CD4-positive, alpha-beta T cell treated with Interleukin-1 beta for 1 hour (primary cell): ENCODE results near the gene TOP3B.
A peak's percentile ranks its signal among the peaks of the same experiment; 100 is the strongest.

Experiments
- DNase-seq, 2 donors: peaks; one replicate each; pipeline ENCODE4 v3.0.0-alpha.2; 2020 to 2022

Gene TOP3B

DNA sequence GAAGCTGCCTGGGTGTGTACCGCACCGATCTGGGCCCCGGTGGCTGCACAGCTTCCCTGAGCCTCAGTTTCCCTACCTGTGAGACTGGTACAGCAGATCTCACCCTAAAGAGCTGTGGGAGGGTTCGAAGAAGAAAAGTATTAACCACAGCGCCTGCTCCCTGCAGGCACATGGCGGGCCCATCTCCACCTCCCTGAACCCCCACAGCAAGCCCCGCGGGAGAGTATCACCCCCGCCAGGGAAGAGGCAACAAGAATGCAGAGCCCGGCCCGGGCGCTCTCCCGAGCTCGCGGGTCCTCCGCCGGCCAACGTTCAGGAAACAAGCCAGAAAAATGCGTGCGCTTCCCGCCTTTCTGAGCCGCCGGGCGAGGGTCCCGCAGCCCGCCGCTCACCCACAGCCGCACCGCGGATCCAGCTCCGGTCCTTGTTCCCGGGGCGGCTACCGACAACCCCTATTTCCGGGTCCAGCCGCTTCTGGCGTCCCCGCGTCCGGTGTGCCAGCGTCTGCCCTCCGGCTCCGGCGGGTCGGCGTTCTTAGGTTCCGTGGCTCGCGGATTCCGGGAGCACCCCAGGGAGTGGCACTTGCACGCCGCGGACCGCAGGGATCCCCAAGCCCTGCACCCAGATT, at the start of gene TOP3B:
TSS of gene TOP3B (minus strand) at position 450 of the 628 bp plus-strand sequence. CDS start 7,078 bp downstream, outside the sequence.
- DNase-seq, result peak; percentile 73 to 81

DNA sequence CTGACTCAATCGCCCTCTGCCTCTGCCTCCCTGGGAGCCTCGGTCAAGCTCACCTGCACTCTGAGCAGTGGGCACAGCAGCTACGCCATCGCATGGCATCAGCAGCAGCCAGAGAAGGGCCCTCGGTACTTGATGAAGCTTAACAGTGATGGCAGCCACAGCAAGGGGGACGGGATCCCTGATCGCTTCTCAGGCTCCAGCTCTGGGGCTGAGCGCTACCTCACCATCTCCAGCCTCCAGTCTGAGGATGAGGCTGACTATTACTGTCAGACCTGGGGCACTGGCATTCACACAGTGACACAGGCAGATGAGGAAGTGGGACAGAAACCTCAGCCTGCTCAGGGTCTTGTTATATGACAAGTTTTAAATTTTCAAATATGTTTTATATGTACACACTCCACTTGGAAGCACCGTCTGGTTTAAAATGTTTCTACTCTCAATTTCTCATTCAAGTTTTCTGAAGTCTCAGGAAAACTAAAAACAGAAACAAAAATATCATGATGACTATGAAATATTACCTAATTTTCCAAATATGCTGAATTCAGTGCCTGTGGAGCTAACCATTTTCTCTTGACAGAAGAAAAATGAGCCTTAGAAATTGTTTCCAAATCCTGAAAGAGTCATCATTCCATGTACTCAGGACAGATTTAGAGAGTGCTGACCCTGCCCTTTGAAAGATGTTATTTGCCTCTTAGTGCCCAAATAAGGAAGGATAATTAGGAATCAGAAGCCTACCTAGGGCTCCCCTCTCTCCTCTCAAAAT, 48.8 kb upstream of the TOP3B start:
- peak in 1 of 2 donors; percentile 27 for DNase-seq

- DNase-seq, result peak in 1 of 2 donors; percentile 47
These were observed 48.1 kb upstream of the TOP3B start for GRCh38 chr22:22030493-22031182.

DNA sequence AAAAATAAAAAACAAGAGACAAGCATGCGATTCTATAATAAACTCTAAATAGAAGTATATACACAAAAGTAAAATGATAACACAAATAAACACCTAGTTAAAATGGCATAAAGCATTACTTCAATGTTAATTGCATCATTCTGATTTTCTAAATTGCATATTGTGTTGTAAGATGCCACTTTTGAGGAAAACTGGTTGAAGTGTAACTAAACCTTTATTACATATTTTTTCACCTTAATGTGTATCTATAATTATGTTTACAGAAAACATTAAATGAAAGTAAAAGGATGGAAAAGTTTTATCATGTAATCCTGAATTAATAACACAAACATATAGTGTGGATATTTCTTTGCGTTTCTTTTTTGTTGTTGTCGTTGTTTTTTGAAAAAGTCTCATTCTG, 45.4 kb upstream of the TOP3B start:
- DNase-seq, result no peak

DNA sequence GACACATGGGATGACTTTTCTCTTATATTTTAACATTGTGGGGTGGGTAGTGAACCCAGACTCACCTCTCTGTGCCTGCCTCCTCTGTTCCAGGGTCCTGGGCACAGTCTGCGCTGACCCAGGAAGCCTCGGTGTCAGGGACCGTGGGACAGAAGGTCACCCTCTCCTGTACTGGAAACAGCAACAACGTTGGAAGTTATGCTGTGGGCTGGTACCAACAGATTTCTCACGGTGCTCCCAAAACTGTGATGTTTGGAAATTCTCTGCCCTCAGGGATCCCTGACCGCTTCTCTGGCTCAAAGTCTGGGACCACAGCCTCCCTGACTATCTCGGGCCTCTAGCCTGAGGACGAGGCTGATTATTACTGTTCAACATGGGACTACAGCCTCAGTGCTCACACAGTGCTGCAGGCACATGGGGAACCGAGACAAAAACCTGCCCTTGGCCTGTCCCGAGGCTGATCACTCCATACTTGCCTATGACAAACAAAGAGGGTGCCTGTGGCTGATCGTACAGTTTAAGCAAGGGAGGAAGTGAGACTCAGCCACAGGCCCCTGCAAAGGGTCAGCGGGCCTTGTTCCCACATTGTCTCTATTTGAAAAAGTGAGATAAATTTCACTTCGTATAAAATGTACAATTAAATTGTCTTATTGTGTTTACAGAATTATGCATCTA, 43.7 kb upstream of the TOP3B start:
- no peak for DNase-seq

- peak in 1 of 2 donors; percentile 26 for DNase-seq
These were observed 43.0 kb upstream of the TOP3B start for GRCh38 chr22:22025320-22026156.

DNA sequence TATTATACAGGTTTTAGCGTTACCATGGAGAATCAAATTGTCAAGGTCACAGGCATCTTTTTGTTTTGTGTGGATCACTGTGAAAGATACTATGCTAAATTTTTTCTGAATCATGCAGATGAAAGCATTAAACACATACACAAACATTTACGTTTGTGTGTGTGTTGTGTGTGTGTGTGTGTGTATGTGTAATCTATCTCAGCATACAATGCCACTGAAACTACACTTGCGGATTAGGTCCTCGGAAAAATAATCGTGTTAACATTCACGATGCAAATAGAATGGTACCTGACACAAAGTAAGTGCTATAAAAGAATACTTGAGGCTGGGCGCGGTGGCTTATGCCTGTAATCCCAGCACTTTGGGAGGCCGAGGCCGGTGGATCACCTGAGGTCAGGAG, 41.9 kb upstream of the TOP3B start:
- DNase-seq, result no peak

DNA sequence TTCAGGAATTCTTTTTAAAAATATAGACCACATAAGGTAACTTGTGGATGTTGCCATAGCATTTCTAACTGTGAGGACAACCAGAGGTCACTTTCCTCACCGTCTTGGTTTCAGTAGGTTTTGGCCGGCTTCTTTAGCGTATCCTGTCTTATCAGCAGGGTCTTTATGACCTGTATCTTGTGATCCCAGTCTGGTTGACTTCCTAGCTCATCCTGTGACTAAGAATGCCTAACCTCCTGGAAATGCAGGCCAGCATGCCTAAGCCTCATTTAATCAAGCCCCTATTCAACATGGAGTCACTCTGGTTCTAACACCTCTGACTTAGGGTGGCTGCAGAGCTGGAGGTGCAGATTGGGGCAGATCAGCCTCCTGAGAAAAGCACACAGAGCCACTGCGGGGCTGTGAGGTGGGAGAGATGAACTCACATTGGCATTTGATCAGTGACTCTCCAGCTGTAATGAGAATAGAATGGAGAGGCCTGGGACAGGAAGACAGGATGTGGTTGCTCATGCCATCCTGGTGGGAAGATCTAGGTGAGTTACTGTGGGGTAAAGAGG, 41.1 kb upstream of the TOP3B start:
- DNase-seq, result no peak

GRCh38 chr22:22022947-22023534, 40.5 kb upstream of the TOP3B start:
- no peak for DNase-seq

- no peak for DNase-seq
These were observed 39.8 kb upstream of the TOP3B start for GRCh38 chr22:22022255-22022840.

- no peak for DNase-seq
These were observed 38.7 kb upstream of the TOP3B start for GRCh38 chr22:22021162-22021750.

GRCh38 chr22:22020425-22020852, 37.9 kb upstream of the TOP3B start:
- no peak for DNase-seq

- no peak for DNase-seq
These were observed 37.3 kb upstream of the TOP3B start for GRCh38 chr22:22019659-22020424.

- DNase-seq, result no peak
These were observed 36.5 kb upstream of the TOP3B start for GRCh38 chr22:22018825-22019658.

GRCh38 chr22:22015631-22016030, 33.0 kb upstream of the TOP3B start:
- DNase-seq, result no peak

GRCh38 chr22:22014285-22014659, 31.7 kb upstream of the TOP3B start:
- DNase-seq, result no peak

- DNase-seq, result no peak
These were observed 31.1 kb upstream of the TOP3B start for GRCh38 chr22:22013559-22014284.

GRCh38 chr22:22011964-22012363, 29.4 kb upstream of the TOP3B start:
- DNase-seq, result no peak
